GM12878 (cell line): ENCODE data around the gene FAM222B. TPM values are rescaled to one million over a fixed set of nuclear protein-coding genes. Genes with fewer than 3 reads are reported as not detected.
A peak's percentile ranks its signal among the peaks of the same experiment; 100 is the strongest.

Experiments
- CUX1 ChIP-seq: IDR thresholded peaks from 2 replicates; pipeline ENCODE4 v1.6.1; 2012; ENCODE audit warnings: improper control_type of control experiment, low read depth, low read length; ENCODE audit not compliant: insufficient replicate concordance
- E2F4 ChIP-seq: IDR thresholded peaks from 2 replicates; pipeline ENCODE4 v1.6.1; 2012; ENCODE audit warnings: low read depth, low read length, improper control_type of control experiment
- EZH2 ChIP-seq: IDR thresholded peaks from 2 replicates; pipeline ENCODE4 v1.6.1; 2012; ENCODE audit warnings: low read depth, mild to moderate bottlenecking, control low read depth, inconsistent platforms, low read length, borderline replicate concordance; ENCODE audit not compliant: control insufficient read depth
- HDGF ChIP-seq: fragments of 450-650 bp; IDR thresholded peaks from 2 replicates; pipeline ENCODE4 v1.6.1; 2016; ENCODE audit warnings: antibody characterized with exemption
- JUNB ChIP-seq: IDR thresholded peaks from 2 replicates; pipeline ENCODE4 v1.6.1; 2016; ENCODE audit warnings: antibody characterized with exemption, mild to moderate bottlenecking
- LARP7 ChIP-seq: fragments of 450-650 bp; IDR thresholded peaks from 2 replicates; pipeline ENCODE4 v1.6.1; 2017; ENCODE audit warnings: mild to moderate bottlenecking
- MLLT1 ChIP-seq: fragments of 450-650 bp; IDR thresholded peaks from 2 replicates; pipeline ENCODE4 v1.6.1; 2016; ENCODE audit warnings: mild to moderate bottlenecking
- NBN ChIP-seq: fragments of 450-650 bp; IDR thresholded peaks from 2 replicates; pipeline ENCODE4 v1.6.1; 2016
- NFYA ChIP-seq: IDR thresholded peaks from 2 replicates; pipeline ENCODE4 v1.6.1; 2011; ENCODE audit warnings: low read depth, mild to moderate bottlenecking, low read length, improper control_type of control experiment, borderline replicate concordance
- PKNOX1 ChIP-seq: fragments of 450-650 bp; IDR thresholded peaks from 2 replicates; pipeline ENCODE4 v1.6.1; 2016; ENCODE audit warnings: mild to moderate bottlenecking
- POLR2AphosphoS2 ChIP-seq: IDR thresholded peaks from 2 replicates; pipeline ENCODE4 v1.6.1; 2011; ENCODE audit warnings: low read depth, mild to moderate bottlenecking, low read length, improper control_type of control experiment, moderate library complexity
- RAD21 ChIP-seq: IDR thresholded peaks from 2 replicates; pipeline ENCODE4 v1.6.1; 2011; ENCODE audit warnings: mild to moderate bottlenecking, low read depth, low read length, moderate library complexity; ENCODE audit not compliant: insufficient read depth
- SKIL ChIP-seq: fragments of 450-650 bp; IDR thresholded peaks from 2 replicates; pipeline ENCODE4 v1.6.1; 2017; ENCODE audit warnings: mild to moderate bottlenecking, low read depth, inconsistent platforms; ENCODE audit not compliant: poor library complexity, severe bottlenecking
- SP1 ChIP-seq: IDR thresholded peaks from one replicate; pipeline ENCODE4 v1.6.1; 2011; ENCODE audit warnings: low read depth, low read length
- SPI1 ChIP-seq: IDR thresholded peaks from 2 replicates; pipeline ENCODE4 v1.6.1; 2011; ENCODE audit warnings: low read depth, mild to moderate bottlenecking, low read length, moderate library complexity, borderline replicate concordance; ENCODE audit not compliant: insufficient read depth
- USF2 ChIP-seq: IDR thresholded peaks from 2 replicates; pipeline ENCODE4 v1.6.1; 2011; ENCODE audit warnings: low read depth, low read length, improper control_type of control experiment, borderline replicate concordance
- ZNF217 ChIP-seq: fragments of 450-650 bp; IDR thresholded peaks from 2 replicates; pipeline ENCODE4 v1.6.1; 2017; ENCODE audit warnings: antibody characterized with exemption, mild to moderate bottlenecking
- polyA plus RNA-seq, 11 experiments: library from polyadenylated mRNA; depleted of rRNA in 4 of 11; unstranded in 6 of 11; stranded (reverse) in 5 of 11; fragments of >200 nt; fragmentation: Nextera tagmentation in 4 of 11; fragmentation: Illumina TruSeq in 1 of 11; extraction: Ambion mirVana in 4 of 11; extraction: Trizol in 1 of 11; gene quantifications; 1 replicate in 1 of 11; 2 replicates in 10 of 11; pipeline versions ENCODE4 v1.2.1 to v1.2.3, GENCODE V29; 2011 to 2016; ENCODE audit warnings: inconsistent platforms in 2 of 11, missing spikeins in 2 of 11, low read depth in 1 of 11
- total RNA-seq, 4 experiments: library from RNA; depleted of rRNA in 3 of 4; stranded (reverse); fragments of >200 nt in 3 of 4; fragmentation: Illumina TruSeq in 1 of 4; extraction: Trizol in 1 of 4; gene quantifications; 2 replicates each; pipeline versions ENCODE4 v1.2.1 to v1.2.3, GENCODE V29; 2013 to 2021

FAM222B gene
- total and polyA plus RNA-seq, 10 of the 15 experiments (the other 5 are each of a cell fraction or from before 2014, with no cell fraction given): 2.8 to 18.3 (median 6.4) TPM

- no peak for TF ChIP-seq MLLT1
- TF ChIP-seq JUNB: no peak
- TF ChIP-seq EZH2: no peak
- no peak for TF ChIP-seq USF2
- TF ChIP-seq POLR2AphosphoS2: peak; percentile 59; the same call in 1 of the 2 replicates
- no peak for TF ChIP-seq CUX1
- TF ChIP-seq LARP7: no peak
- peak; percentile 73; the same call in 1 of the 2 replicates for TF ChIP-seq NBN
- no peak for TF ChIP-seq SP1
- peak; percentile 76 for TF ChIP-seq RAD21
- no peak for TF ChIP-seq SKIL
- no peak for TF ChIP-seq HDGF
- TF ChIP-seq NFYA: no peak
- TF ChIP-seq ZNF217: no peak
- no peak for TF ChIP-seq SPI1
- TF ChIP-seq PKNOX1: peak; percentile 49; the same call in 1 of the 2 replicates
- no peak for TF ChIP-seq E2F4
Observed at GRCh38 chr17:28750178-28751047, 92.2 kb downstream of the FAM222B start (continued).
